Fibroblast of peridontal ligament (primary cell): Measurements from ENCODE around the gene ORC2.
"Not testable (repeated sequence)": the region's sequence is repeated elsewhere in the genome, so short reads cannot be mapped to it uniquely, and the experiment has no call there.

Experiments used
- DNase-seq: peaks from one replicate; pipeline ENCODE4 v3.0.0-alpha.2; 2010; ENCODE audit errors: extremely low read depth

The ORC2 gene

GRCh38 chr2:200930947-200931626, 32.4 kb downstream of the ORC2 start:
- DNase-seq = peak; percentile 23

- DNase-seq = no peak
Measured at GRCh38 chr2:200929334-200930249, 33.9 kb downstream of the ORC2 start.

- no peak for DNase-seq
Measured at GRCh38 chr2:200922439-200922838, 41.0 kb downstream of the ORC2 start.

GRCh38 chr2:200913654-200914053, 49.8 kb downstream of the ORC2 start:
- peak; percentile 16 for DNase-seq

- DNase-seq = no peak
Measured at GRCh38 chr2:200909958-200910357, 53.5 kb downstream of the ORC2 start.

- peak; percentile 80 for DNase-seq
Measured at GRCh38 chr2:200905618-200906296, 57.7 kb downstream of the ORC2 start.

GRCh38 chr2:200901459-200902072, 61.9 kb downstream of the ORC2 start:
- DNase-seq = peak; percentile 93

GRCh38 chr2:200899482-200899881, 64.0 kb downstream of the ORC2 start:
- no peak for DNase-seq

- DNase-seq = peak; percentile 97
Measured at GRCh38 chr2:200888704-200889625, 74.5 kb downstream of the ORC2 start, which contains the start of the genes NIF3L1 and PPIL3. Gene NIF3L1, plus strand, starts transcription at chr2:200889371. Its CDS starts 2,573 bp downstream, at chr2:200891944. Gene PPIL3, minus strand, starts transcription at chr2:200889077. Its CDS starts 1,462 bp downstream, at chr2:200887615.

- DNase-seq = not testable (repeated sequence)
Measured at GRCh38 chr2:200881715-200882249, 81.7 kb downstream of the ORC2 start.

GRCh38 chr2:200878289-200878880, 85.1 kb downstream of the ORC2 start:
- DNase-seq = no peak

GRCh38 chr2:200877443-200877842, 86.0 kb downstream of the ORC2 start:
- no peak for DNase-seq

GRCh38 chr2:200873560-200873959, 89.9 kb downstream of the ORC2 start:
- no peak for DNase-seq

- no peak for DNase-seq
Measured at GRCh38 chr2:200871151-200871550, 92.3 kb downstream of the ORC2 start.

GRCh38 chr2:200869014-200869413, 94.4 kb downstream of the ORC2 start:
- DNase-seq = no peak

GRCh38 chr2:200864176-200865034, 99.1 kb downstream of the ORC2 start, which contains the start of gene CLK1:
Gene CLK1, minus strand, starts transcription at chr2:200864658. Its CDS starts 2,796 bp downstream, at chr2:200861862.
- peak; percentile 91 for DNase-seq

GRCh38 chr2:200863782-200864175, 99.7 kb downstream of the ORC2 start:
- peak; percentile 63 for DNase-seq

- peak; percentile 78 for DNase-seq
Measured at GRCh38 chr2:200862532-200863000, 100.9 kb downstream of the ORC2 start.
